NCI-H2227 treated with DMSO at 0.1 percent for 48 hours (cell line): ENCODE data around the gene MAST1.
"Not testable (repeated sequence)": the region's sequence is repeated elsewhere in the genome, so short reads cannot be mapped to it uniquely, and the experiment has no call there.

Source experiments
- DNase-seq: peaks from one replicate; lab custom pipeline; 2025; lab: John Stamatoyannopoulos, UW

The MAST1 gene

GRCh38 chr19:12800923-12801465, 37.3 kb upstream of the MAST1 start:
- no peak for DNase-seq

- DNase-seq: peak; percentile 34
These were observed 36.6 kb upstream of the MAST1 start, which contains the start of the genes PRDX2 and THSD8 for GRCh38 chr19:12801466-12802266. Gene PRDX2 (minus strand): TSS chr19:12801800. CDS start chr19:12801261, 539 bp downstream. Gene THSD8 (plus strand): TSS chr19:12802069. CDS start chr19:12802072, 3 bp downstream.

- DNase-seq: no peak
These were observed 35.8 kb upstream of the MAST1 start for GRCh38 chr19:12802267-12803106.

GRCh38 chr19:12804051-12804450, 34.3 kb upstream of the MAST1 start:
- DNase-seq: no peak

GRCh38 chr19:12806242-12807081, 31.9 kb upstream of the MAST1 start, which contains the start of gene RNASEH2A:
Gene RNASEH2A (plus strand): TSS chr19:12806584. CDS start chr19:12806674, 90 bp downstream.
- DNase-seq: peak; percentile 63

GRCh38 chr19:12815088-12815487, 23.2 kb upstream of the MAST1 start:
- no peak for DNase-seq

- not testable (repeated sequence) for DNase-seq
These were observed 21.1 kb upstream of the MAST1 start for GRCh38 chr19:12817188-12817587.

GRCh38 chr19:12817810-12818209, 20.5 kb upstream of the MAST1 start:
- DNase-seq: not testable (repeated sequence)

GRCh38 chr19:12821761-12822160, 16.6 kb upstream of the MAST1 start:
- DNase-seq: no peak

- DNase-seq: no peak
These were observed 12.8 kb upstream of the MAST1 start for GRCh38 chr19:12825254-12826131.

GRCh38 chr19:12828494-12828893, 9.8 kb upstream of the MAST1 start:
- DNase-seq: peak; percentile 5

GRCh38 chr19:12833418-12833737, 4.9 kb upstream of the MAST1 start:
- no peak for DNase-seq

- peak; percentile 37 for DNase-seq
These were observed 4.4 kb upstream of the MAST1 start for GRCh38 chr19:12833738-12834565.

GRCh38 chr19:12834566-12834943, 3.8 kb upstream of the MAST1 start, which contains the start of gene RTBDN:
Gene RTBDN (minus strand): TSS chr19:12834579. CDS start chr19:12829979, 4,600 bp downstream.
- DNase-seq: no peak

GRCh38 chr19:12834976-12835757, 3.1 kb upstream of the MAST1 start:
- peak; percentile 41 for DNase-seq

- DNase-seq: no peak
These were observed 1.8 kb upstream of the MAST1 start for GRCh38 chr19:12836529-12836863.

- DNase-seq: no peak
These were observed 1.1 kb upstream of the MAST1 start for GRCh38 chr19:12837225-12837624.

GRCh38 chr19:12838886-12839756, 806 bp downstream of the MAST1 start:
- no peak for DNase-seq
